Femur (tissue), 1 donor: ENCODE data around the gene LBHD1.
"Not testable (repeated sequence)": the region's sequence is repeated elsewhere in the genome, so short reads cannot be mapped to it uniquely, and the experiment has no call there.

Experiments used
- DNase-seq: peaks from one replicate; pipeline ENCODE4 v3.0.0-alpha.2; 2017

Gene LBHD1

GRCh38 chr11:62693624-62694023 lies 21.6 kb upstream of the LBHD1 start:
- DNase-seq = not testable (repeated sequence)

GRCh38 chr11:62689421-62690183 lies 17.5 kb upstream of the LBHD1 start, which contains the start of gene LRRN4CL:
LRRN4CL (minus strand) TSS chr11:62689530; CDS start chr11:62688508, 1,022 bp downstream.
- DNase-seq = peak; percentile 89

GRCh38 chr11:62688491-62688890 lies 16.4 kb upstream of the LBHD1 start:
- no peak for DNase-seq

GRCh38 chr11:62687508-62688396 lies 15.7 kb upstream of the LBHD1 start:
- DNase-seq = no peak

GRCh38 chr11:62682518-62682917 lies 10.5 kb upstream of the LBHD1 start:
- no peak for DNase-seq

GRCh38 chr11:62680825-62681240 lies 8.8 kb upstream of the LBHD1 start:
- peak; percentile 63 for DNase-seq

GRCh38 chr11:62678770-62679696 lies 7.0 kb upstream of the LBHD1 start, which contains the start of gene UBXN1:
UBXN1 (minus strand) TSS chr11:62679073; CDS start chr11:62678923, 150 bp downstream.
- peak; percentile 96 for DNase-seq

GRCh38 chr11:62678433-62678769 lies 6.3 kb upstream of the LBHD1 start:
- DNase-seq = peak; percentile 32

GRCh38 chr11:62677714-62678113 lies 5.6 kb upstream of the LBHD1 start:
- DNase-seq = no peak

GRCh38 chr11:62677156-62677555 lies 5.1 kb upstream of the LBHD1 start:
- DNase-seq = no peak

- no peak for DNase-seq
Measured at GRCh38 chr11:62676698-62677097, 4.6 kb upstream of the LBHD1 start.

GRCh38 chr11:62675415-62675814 lies 3.3 kb upstream of the LBHD1 start:
- DNase-seq = not testable (repeated sequence)

- no peak for DNase-seq
Measured at GRCh38 chr11:62673196-62673525, 1.1 kb upstream of the LBHD1 start.

GRCh38 chr11:62671236-62671607 lies 845 bp downstream of the LBHD1 start:
- DNase-seq = no peak

- DNase-seq = no peak
Measured at GRCh38 chr11:62669420-62670161, 2.5 kb downstream of the LBHD1 start.

- DNase-seq = no peak
Measured at GRCh38 chr11:62667460-62667859, 4.6 kb downstream of the LBHD1 start.

GRCh38 chr11:62666259-62666926 lies 5.7 kb downstream of the LBHD1 start:
- DNase-seq = no peak

GRCh38 chr11:62665599-62666258 lies 6.3 kb downstream of the LBHD1 start:
- peak; percentile 73 for DNase-seq

GRCh38 chr11:62665075-62665598 lies 6.9 kb downstream of the LBHD1 start, which contains the start of the genes C11orf98 and CSKMT:
C11orf98 (minus strand) TSS chr11:62665210; CDS start chr11:62665169, 41 bp downstream.
CSKMT (plus strand) TSS chr11:62665312; CDS start chr11:62665880, 568 bp downstream.
- peak; percentile 98 for DNase-seq

GRCh38 chr11:62664405-62665074 lies 7.5 kb downstream of the LBHD1 start:
- DNase-seq = no peak
